Measurements from ENCODE around the gene SORCS2. TPM values are rescaled to one million over a fixed set of nuclear protein-coding genes. Genes with fewer than 3 reads are reported as not detected.

The SORCS2 gene
- total RNA-seq, 4 donors from 2014 or later = 0.07 to 1.2 (median 0.11) TPM

DNA sequence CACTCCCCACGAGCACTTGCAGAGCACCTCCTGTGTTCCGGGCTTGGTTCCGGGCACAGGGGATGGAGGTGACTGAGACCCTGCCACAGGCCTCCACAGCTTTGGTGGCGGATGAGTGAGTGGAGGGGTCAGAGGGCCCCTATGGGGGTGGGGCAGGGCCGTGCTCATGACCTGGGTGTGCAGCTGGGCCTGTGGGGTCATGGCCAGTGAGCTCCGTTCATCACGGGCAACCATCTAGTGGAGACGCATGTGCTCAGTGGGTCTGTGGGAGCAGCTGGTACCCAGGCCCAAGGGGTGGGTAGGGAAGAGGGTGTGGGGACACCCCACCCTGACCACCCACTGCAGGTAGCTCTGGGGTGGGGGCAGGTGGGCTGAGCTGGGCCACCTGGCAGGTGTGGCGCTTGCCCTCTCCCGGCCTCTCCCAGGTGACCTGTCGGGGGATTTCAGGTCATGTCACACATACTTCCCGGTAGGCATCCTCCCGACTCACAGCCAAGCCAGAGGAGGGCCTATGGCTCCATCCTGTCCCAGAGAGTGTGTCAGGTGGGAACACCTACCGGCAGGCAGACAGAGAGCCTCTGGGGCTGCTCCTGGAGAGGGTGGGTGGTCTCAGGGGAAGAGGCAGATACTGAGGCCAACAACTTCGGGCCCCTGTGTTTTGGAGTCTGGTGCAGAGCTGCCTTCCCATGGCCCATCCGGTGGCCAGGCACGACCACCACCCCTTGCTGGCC lies 238.8 kb downstream of the SORCS2 start:
- in situ Hi-C loops (cut with MboI; ENCODE audit: low sequenced_read_pairs in 4 of 4) (no loop called here), intact Hi-C loops (cut with DNase I; ENCODE audit: low total_unique reads) (no loop called here)
- Histone ChIP-seq H3K9me3 (no peaks in the 10 kb centered on the region), H3K4me3 (no peak overlapping the region), H3K36me3 (no peaks in the 10 kb centered on the region), H3K4me1 (no peaks in the 10 kb centered on the region), H3K27me3 (no peaks in the 10 kb centered on the region), H3K27ac (no peak overlapping the region)
- ATAC-seq = no peak
- TF ChIP-seq POLR2A (IDR thresholded peaks at IDR 0.05) = no peak
- TF ChIP-seq, protein P1, sequence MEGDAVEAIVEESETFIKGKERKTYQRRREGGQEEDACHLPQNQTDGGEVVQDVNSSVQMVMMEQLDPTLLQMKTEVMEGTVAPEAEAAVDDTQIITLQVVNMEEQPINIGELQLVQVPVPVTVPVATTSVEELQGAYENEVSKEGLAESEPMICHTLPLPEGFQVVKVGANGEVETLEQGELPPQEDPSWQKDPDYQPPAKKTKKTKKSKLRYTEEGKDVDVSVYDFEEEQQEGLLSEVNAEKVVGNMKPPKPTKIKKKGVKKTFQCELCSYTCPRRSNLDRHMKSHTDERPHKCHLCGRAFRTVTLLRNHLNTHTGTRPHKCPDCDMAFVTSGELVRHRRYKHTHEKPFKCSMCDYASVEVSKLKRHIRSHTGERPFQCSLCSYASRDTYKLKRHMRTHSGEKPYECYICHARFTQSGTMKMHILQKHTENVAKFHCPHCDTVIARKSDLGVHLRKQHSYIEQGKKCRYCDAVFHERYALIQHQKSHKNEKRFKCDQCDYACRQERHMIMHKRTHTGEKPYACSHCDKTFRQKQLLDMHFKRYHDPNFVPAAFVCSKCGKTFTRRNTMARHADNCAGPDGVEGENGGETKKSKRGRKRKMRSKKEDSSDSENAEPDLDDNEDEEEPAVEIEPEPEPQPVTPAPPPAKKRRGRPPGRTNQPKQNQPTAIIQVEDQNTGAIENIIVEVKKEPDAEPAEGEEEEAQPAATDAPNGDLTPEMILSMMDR (IDR thresholded peaks at IDR 0.05 in 4 of 5, conservative IDR thresholded peaks at IDR 0.05 in 1 of 5) = no peak
- no peak for DNase-seq

DNA sequence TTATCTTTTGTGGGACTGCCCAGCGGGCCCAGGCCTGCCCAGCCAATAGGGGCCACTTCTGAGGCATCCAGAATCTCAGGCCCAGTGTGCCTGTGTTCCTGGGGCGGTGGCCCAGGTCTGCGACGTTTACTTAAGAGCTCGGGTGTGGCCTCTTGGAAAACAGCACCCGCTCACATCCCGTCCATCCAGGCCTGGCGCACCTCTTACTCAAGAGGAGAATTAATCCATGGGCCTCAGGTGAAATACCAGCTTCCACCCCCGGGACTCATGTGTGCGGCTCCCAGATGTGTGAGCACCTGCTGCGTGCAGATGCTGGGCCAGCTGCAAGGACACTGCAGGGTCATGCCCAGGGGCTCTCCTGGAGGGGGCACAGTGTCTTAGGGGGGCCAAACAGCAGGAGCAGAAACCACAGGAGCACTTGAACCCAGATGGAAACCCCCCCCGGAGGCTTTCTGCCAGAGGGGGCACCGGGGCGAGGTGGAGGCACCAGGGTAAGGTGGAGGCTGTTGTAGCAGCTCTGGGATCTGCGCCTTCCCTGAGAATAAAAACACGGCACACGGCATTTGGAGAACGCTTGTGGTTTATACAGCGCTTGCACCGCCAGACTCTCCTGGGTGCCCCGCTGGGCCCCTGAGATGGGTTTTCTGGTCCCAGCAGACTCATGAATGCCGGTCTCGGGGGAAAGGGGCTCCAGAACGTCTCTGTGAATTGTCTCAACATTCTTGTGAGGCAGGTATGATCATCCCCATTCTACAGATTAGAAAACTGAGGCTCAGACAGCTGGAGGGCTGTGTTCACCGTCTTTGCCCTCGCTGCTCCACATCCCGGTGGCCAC lies 239.6 kb downstream of the SORCS2 start:
- H3K27me3 ChIP-seq = no peaks in the 10 kb centered on the region
- H3K9me3 ChIP-seq = no peaks in the 10 kb centered on the region
- ATAC-seq (no peak), DNase-seq (no peak)
- no peaks in the 10 kb centered on the region for H3K4me1 ChIP-seq
- TF ChIP-seq, protein P1 (IDR thresholded peaks at IDR 0.05 in 4 of 5, conservative IDR thresholded peaks at IDR 0.05 in 1 of 5) = no peak
- TF ChIP-seq POLR2A (IDR thresholded peaks at IDR 0.05) = no peak
- no peaks in the 10 kb centered on the region for H3K36me3 ChIP-seq
- intact Hi-C loops (cut with DNase I; ENCODE audit: low total_unique reads) = no loop called here
- H3K4me3 ChIP-seq = no peak overlapping the region
- in situ Hi-C loops (cut with MboI; ENCODE audit: low sequenced_read_pairs in 4 of 4) = no loop called here
- no peak overlapping the region for H3K27ac ChIP-seq

DNA sequence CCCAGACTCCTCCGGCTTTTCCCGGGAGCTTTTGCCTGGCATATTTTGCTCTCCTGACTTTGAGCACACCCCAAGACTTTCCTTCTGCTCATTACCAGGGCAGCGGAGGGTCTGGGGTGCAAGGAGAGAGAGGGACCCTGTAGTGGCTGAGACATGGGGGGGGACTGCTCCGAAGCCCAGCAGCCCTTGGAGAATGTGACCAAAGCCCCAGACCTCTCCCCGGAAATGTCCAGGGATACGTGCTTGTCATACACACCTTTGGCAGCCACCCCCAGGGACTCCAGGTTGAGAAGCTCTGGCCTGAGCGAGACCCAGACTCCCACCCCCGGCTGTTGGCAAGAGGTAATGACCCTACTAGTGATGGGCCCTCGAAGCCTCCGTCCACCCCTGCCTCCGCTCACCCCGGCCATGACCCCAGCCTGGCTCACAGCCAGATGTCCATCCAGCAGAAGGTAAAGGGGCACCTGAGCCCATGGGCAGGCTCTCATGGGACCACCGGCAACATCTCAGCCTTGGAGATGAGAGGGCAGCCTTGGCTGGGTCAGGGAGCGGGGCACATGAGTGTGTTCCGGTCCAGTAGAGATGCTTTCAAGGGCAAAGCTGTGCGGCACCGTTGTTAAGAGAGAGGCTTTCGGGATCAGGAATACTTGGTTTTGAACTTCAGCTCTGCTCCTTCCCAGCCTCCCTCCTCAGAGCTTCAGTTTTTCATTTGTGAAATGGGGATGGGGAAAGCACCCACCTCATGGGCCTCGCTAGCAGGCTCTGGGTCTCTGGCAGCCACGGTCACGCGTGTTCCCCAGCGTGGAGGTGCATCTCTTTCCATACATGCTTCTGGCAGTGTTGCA lies 240.4 kb downstream of the SORCS2 start:
- no peaks in the 10 kb centered on the region for H3K9me3 ChIP-seq
- H3K36me3 ChIP-seq = no peaks in the 10 kb centered on the region
- intact Hi-C loops (cut with DNase I; ENCODE audit: low total_unique reads) (no loop called here), in situ Hi-C loops (cut with MboI; ENCODE audit: low sequenced_read_pairs in 4 of 4) (no loop called here)
- no peaks in the 10 kb centered on the region for H3K27me3 ChIP-seq
- no peak for TF ChIP-seq POLR2A (IDR thresholded peaks at IDR 0.05)
- TF ChIP-seq, protein P1 (IDR thresholded peaks at IDR 0.05 in 4 of 5, conservative IDR thresholded peaks at IDR 0.05 in 1 of 5) = no peak
- no peak overlapping the region for H3K27ac ChIP-seq
- H3K4me1 ChIP-seq = no peaks in the 10 kb centered on the region
- ATAC-seq (no peak), DNase-seq (no peak)
- H3K4me3 ChIP-seq = no peak overlapping the region

DNA sequence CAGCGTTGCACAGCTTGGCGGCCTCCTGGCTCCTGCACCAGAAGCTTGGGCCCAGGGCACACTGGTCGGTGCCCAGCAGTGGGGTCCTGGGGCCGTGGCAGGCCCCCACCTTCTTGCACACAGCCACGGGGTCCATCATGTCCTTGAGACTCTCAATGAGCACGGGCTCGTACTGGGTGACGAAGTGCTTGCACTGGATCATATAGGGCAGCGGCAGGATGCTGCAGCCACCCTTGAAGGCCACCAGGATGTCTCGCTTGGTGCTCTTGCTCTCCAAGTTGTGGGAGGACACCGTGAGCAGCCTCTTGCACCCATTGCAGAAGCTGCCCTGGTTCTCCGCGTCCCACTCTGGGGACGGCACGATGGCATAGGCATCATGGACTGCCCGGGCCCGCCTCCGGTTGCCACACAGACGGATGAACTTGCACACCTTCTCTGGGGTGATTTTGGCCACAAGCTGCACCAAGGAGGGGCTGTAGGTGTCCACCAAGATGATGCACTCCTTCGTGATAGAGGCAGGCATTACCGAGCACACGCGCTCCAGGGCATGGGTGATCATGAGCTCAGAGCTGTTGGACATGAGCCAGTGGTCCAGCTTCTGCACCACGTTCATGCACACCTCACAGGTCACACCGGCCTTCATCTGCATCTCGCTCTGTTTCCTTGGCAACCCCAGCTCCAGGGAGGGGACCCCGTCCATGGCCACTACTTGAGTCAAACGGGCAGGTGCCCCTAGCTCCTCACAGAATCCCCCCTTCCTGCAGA lies 241.2 kb downstream of the SORCS2 start:
- TF ChIP-seq, protein P1 (IDR thresholded peaks at IDR 0.05 in 4 of 5, conservative IDR thresholded peaks at IDR 0.05 in 1 of 5) = no peak
- no peak for TF ChIP-seq POLR2A (IDR thresholded peaks at IDR 0.05)
- DNase-seq (no peak), ATAC-seq (no peak)
- Histone ChIP-seq H3K4me3 (no peak overlapping the region), H3K36me3 (no peaks in the 10 kb centered on the region), H3K9me3 (no peaks in the 10 kb centered on the region), H3K27ac (no peak overlapping the region), H3K4me1 (no peaks in the 10 kb centered on the region), H3K27me3 (no peaks in the 10 kb centered on the region)
- in situ Hi-C loops (cut with MboI; ENCODE audit: low sequenced_read_pairs in 4 of 4) = no loop called here
- intact Hi-C loops (cut with DNase I; ENCODE audit: low total_unique reads) = no loop called here

Data from gastrocnemius medialis (tissue), 4 donors.